ENCODE results near the gene ETV7.
A peak's percentile ranks its signal among the peaks of the same experiment; 100 is the strongest.

The ETV7 gene

DNA sequence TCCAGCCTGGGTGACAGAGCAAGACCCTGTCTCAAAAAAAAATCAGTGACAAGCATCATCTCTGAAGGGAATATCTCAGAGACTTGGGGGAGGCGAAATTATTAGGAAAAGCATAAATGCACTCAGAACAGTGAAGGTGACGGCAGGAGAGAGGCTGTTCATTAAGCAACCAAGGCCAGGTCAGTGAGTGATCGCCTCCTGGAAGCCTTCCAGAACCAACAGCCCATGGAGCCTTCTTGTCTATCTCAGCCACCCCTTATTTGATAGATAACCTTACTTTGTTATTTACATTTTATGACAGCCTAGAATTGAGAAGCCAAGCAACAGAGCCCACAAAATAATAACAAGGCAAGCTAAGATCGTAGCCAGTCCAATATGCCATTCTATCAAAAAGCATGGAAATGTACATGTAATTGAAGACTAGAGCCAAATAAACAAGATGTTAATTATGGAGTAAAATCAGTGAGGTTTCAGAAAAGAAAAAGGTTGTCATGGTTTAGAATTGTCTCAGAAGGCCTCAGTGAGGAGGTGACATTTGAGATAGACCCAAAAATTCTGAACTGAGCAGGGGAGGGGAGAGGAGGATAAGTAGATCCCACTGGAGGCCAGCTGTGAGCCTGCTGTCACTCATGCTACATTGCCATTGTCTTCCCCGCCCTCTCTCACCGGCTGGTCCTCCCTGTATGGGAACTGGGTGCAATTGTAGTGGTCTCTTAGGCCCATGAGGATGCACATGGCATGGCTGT is 68.6 kb downstream of the ETV7 start:
- peak; percentile 20 for DNase-seq

DNA sequence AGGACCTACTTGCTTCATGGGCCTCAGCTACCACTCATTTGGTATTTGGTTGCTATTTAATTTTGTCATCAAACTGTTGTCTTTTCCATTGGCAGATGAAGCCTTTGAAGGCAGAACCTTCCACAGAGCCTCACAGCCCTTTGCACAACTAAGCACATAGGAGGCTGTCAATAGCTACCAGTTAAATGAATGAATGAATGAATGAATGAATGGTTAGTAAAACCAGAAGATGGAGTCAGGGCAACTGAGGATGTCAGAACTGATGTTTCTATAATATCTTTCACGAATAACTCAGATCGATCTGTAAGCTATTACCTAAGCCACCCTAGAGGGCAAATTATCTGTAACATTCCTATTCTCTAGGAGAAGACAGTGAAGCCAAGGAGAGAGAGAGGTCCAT is 69.8 kb downstream of the ETV7 start:
- no peak for DNase-seq
